HepG2 (cell line): Measurements from ENCODE around the gene RNF114. TPM values are rescaled to one million over a fixed set of nuclear protein-coding genes. Genes with fewer than 3 reads are reported as not detected.

Experiments
- ATRX ChIP-seq: sonication (generic); formaldehyde crosslinking; IDR thresholded peaks from 2 replicates; pipeline ENCODE4 v1.4.0; 2020; ENCODE audit warnings: missing genetic modification reagents, borderline replicate concordance
- IKZF5 ChIP-seq: IDR thresholded peaks from 2 replicates; pipeline ENCODE4 v1.6.1; 2018; ENCODE audit warnings: missing genetic modification reagents, mild to moderate bottlenecking, missing compliant biosample characterization
- MED13 ChIP-seq: sonication (generic); formaldehyde crosslinking; IDR thresholded peaks from 2 replicates; pipeline ENCODE4 v1.5.0; 2020; ENCODE audit warnings: missing genetic modification reagents
- MXI1 ChIP-seq: IDR thresholded peaks from 3 replicates; pipeline ENCODE4 v1.6.1; 2012; ENCODE audit warnings: low read depth, low read length, inconsistent platforms, borderline replicate concordance
- NR3C1 ChIP-seq: sonication (generic); formaldehyde crosslinking; IDR thresholded peaks from 2 replicates; pipeline ENCODE4 v1.4.0; 2020; ENCODE audit warnings: missing genetic modification reagents
- REXO4 ChIP-seq: sonication (generic); formaldehyde crosslinking; IDR thresholded peaks from 2 replicates; pipeline ENCODE4 v1.8.0; 2022; ENCODE audit warnings: missing genetic modification reagents, mild to moderate bottlenecking, borderline replicate concordance
- RFXANK ChIP-seq: IDR thresholded peaks from 2 replicates; pipeline ENCODE4 v1.6.1; 2016
- RORA ChIP-seq: sonication (generic); formaldehyde crosslinking; IDR thresholded peaks from 2 replicates; pipeline ENCODE4 v1.5.0; 2020; ENCODE audit warnings: mild to moderate bottlenecking, missing genetic modification reagents, moderate library complexity
- SATB2 ChIP-seq: sonication (generic); formaldehyde crosslinking; IDR thresholded peaks from 2 replicates; pipeline ENCODE4 v1.5.0; 2020; ENCODE audit warnings: missing genetic modification reagents
- SCMH1 ChIP-seq: sonication (generic); formaldehyde crosslinking; IDR thresholded peaks from 2 replicates; pipeline ENCODE4 v1.9.0; 2021; ENCODE audit warnings: missing genetic modification reagents, mild to moderate bottlenecking, borderline replicate concordance
- SMC3 ChIP-seq: IDR thresholded peaks from 2 replicates; pipeline ENCODE4 v1.6.1; 2011; ENCODE audit warnings: low read length, improper control_type of control experiment
- YY1 ChIP-seq: IDR thresholded peaks from 2 replicates; pipeline ENCODE4 v1.6.1; 2011; ENCODE audit warnings: low read length, low read depth, moderate library complexity, mild to moderate bottlenecking; ENCODE audit not compliant: insufficient read depth, insufficient replicate concordance
- ZBED4 ChIP-seq: sonication (generic); formaldehyde crosslinking; IDR thresholded peaks from 2 replicates; pipeline ENCODE4 v1.4.0; 2020; ENCODE audit warnings: missing genetic modification reagents, borderline replicate concordance
- ZBTB20 ChIP-seq: sonication (generic); formaldehyde crosslinking; IDR thresholded peaks from 2 replicates; pipeline ENCODE4 v1.8.1; 2023; ENCODE audit warnings: missing genetic modification reagents, low read depth, mild to moderate bottlenecking, borderline replicate concordance
- ZKSCAN5 ChIP-seq: sonication (generic); formaldehyde crosslinking; IDR thresholded peaks from 2 replicates; pipeline ENCODE4 v1.5.1; 2020; ENCODE audit warnings: mild to moderate bottlenecking, missing genetic modification reagents
- ZNF143 ChIP-seq: sonication (generic); formaldehyde crosslinking; IDR thresholded peaks from 2 replicates; pipeline ENCODE4 v1.4.0; 2020; ENCODE audit warnings: missing genetic modification reagents
- ZNF160 ChIP-seq: sonication (generic); formaldehyde crosslinking; IDR thresholded peaks from 2 replicates; pipeline ENCODE4 v1.8.0; 2022; ENCODE audit warnings: mild to moderate bottlenecking, inconsistent platforms, missing genetic modification reagents
- ZNF317 ChIP-seq: sonication (generic); formaldehyde crosslinking; IDR thresholded peaks from 2 replicates; pipeline ENCODE4 v1.5.0; 2020; ENCODE audit warnings: mild to moderate bottlenecking, missing genetic modification reagents
- ZNF543 ChIP-seq: sonication (generic); formaldehyde crosslinking; IDR thresholded peaks from 2 replicates; pipeline ENCODE4 v1.4.0; 2020; ENCODE audit warnings: mild to moderate bottlenecking, missing genetic modification reagents
- ZNF552 ChIP-seq: sonication (generic); formaldehyde crosslinking; IDR thresholded peaks from 2 replicates; pipeline ENCODE4 v1.9.0; 2022; ENCODE audit warnings: missing genetic modification reagents, mild to moderate bottlenecking, borderline replicate concordance
- ZNF580 ChIP-seq: IDR thresholded peaks from 2 replicates; pipeline ENCODE4 v1.6.1; 2016; ENCODE audit warnings: low read depth, borderline replicate concordance
- ZNF710 ChIP-seq: sonication (generic); formaldehyde crosslinking; IDR thresholded peaks from 2 replicates; pipeline ENCODE4 v1.5.0; 2020; ENCODE audit warnings: mild to moderate bottlenecking, missing genetic modification reagents, borderline replicate concordance
- ZNF772 ChIP-seq: sonication (generic); formaldehyde crosslinking; IDR thresholded peaks from 2 replicates; pipeline ENCODE4 v1.5.0; 2020; ENCODE audit warnings: mild to moderate bottlenecking, missing genetic modification reagents
- polyA plus RNA-seq, 8 experiments: library from polyadenylated mRNA; depleted of rRNA in 3 of 8; stranded (reverse) in 7 of 8; unstranded in 1 of 8; fragments of >200 nt; fragmentation: Illumina TruSeq in 4 of 8; extraction: Trizol in 4 of 8; gene quantifications; 2 replicates each; pipeline versions ENCODE4 v1.2.1 to v1.2.3, GENCODE V29; 2011 to 2016; ENCODE audit warnings: low read depth in 4 of 8, missing spikeins in 1 of 8, mixed read lengths in 1 of 8; ENCODE audit not compliant: insufficient read depth in 1 of 8
- total RNA-seq, 5 experiments: library from RNA; depleted of rRNA; stranded (reverse); fragments of >200 nt; fragmentation: Illumina TruSeq; extraction: Trizol; gene quantifications; 2 replicates each; pipeline ENCODE4 v1.2.3, GENCODE V29; 2016; ENCODE audit warnings: low read depth in 1 of 5

RNF114 gene
- total and polyA plus RNA-seq, 2 of the 13 experiments (the other 11 are each of a cell fraction or from before 2014, with no cell fraction given), result 119 to 126 TPM

GRCh38 chr20:49979030-49979832 is 43.0 kb downstream of the RNF114 start (continued):
- TF ChIP-seq ZBED4 (CRISPR knock-in tag) (peak; percentile 95), ZNF710 (CRISPR knock-in tag) (peak; percentile 93), ZNF160 (CRISPR knock-in tag) (peak; percentile 33; the same call in 1 of the 2 replicates), NR3C1 (CRISPR knock-in tag) (no peak), SCMH1 (CRISPR knock-in tag) (no peak), ZNF543 (CRISPR knock-in tag) (peak; percentile 9; the same call in 1 of the 2 replicates), REXO4 (CRISPR knock-in tag) (no peak), ZNF580 (peak; percentile 90), IKZF5 (CRISPR knock-in tag) (peak; percentile 85; the same call in 1 of the 2 replicates), ZBTB20 (CRISPR knock-in tag) (peak; percentile 65; the same call in 1 of the 2 replicates), YY1 (peak; percentile 55), MED13 (CRISPR knock-in tag) (peak; percentile 79; the same call in 1 of the 2 replicates), ZKSCAN5 (CRISPR knock-in tag) (no peak), ZNF552 (no peak), MXI1 (peak; percentile 70; the same call in 1 of the 3 replicates), ZNF772 (CRISPR knock-in tag) (peak; percentile 44; the same call in 1 of the 2 replicates), RORA (CRISPR knock-in tag) (no peak), RFXANK (CRISPR knock-in tag) (no peak), ZNF317 (CRISPR knock-in tag) (peak; percentile 74), ZNF143 (CRISPR knock-in tag) (no peak), SMC3 (peak; percentile 87; the same call in 1 of the 2 replicates), ATRX (CRISPR knock-in tag) (no peak), SATB2 (CRISPR knock-in tag) (0 out of 2 replicates have a peak, but pooled peaks have one; percentile 69)
